Breast epithelium (tissue), 4 donors: Measurements from ENCODE around the gene SKA3. TPM values are rescaled to one million over a fixed set of nuclear protein-coding genes. Genes with fewer than 3 reads are reported as not detected.

Source experiments
- DNase-seq, 2 donors: peaks; one replicate each; pipeline ENCODE4 v3.0.0-alpha.2; 2019; ENCODE audit warnings: low spot score in 2 of 2
- H3K27ac ChIP-seq, 2 donors: fragments of 200-600 bp; sonication (generic) in 1 of 2; one replicate each; pipeline ENCODE4 v1.5.1; 2016 to 2019; ENCODE audit warnings: mild to moderate bottlenecking in 1 of 2
- H3K27me3 ChIP-seq, 2 donors: fragments of 200-600 bp; sonication (generic) in 1 of 2; one replicate each; pipeline versions ENCODE4 v1.5.1 to v1.6.0; 2017 to 2019; ENCODE audit warnings: control low read depth in 1 of 2, mild to moderate bottlenecking in 1 of 2
- H3K36me3 ChIP-seq: fragments of 200-600 bp; one replicate; pipeline ENCODE4 v1.5.1; 2019
- H3K4me1 ChIP-seq, 2 donors: fragments of 200-600 bp; sonication (generic); one replicate each; pipeline ENCODE4 v1.5.1; 2016 to 2019; ENCODE audit warnings: control low read depth in 1 of 2
- H3K4me3 ChIP-seq, 3 donors: fragments of 200-600 bp; sonication (generic); 1 replicate in 2 of 3; 2 replicates in 1 of 3; pipeline ENCODE4 v1.5.1; 2016 to 2019; ENCODE audit warnings: mild to moderate bottlenecking in 3 of 3, moderate library complexity in 2 of 3
- H3K9me3 ChIP-seq, 2 donors: fragments of 200-600 bp; sonication (generic) in 1 of 2; one replicate each; pipeline ENCODE4 v1.5.1; 2016 to 2019; ENCODE audit warnings: control low read depth in 1 of 2
- POLR2A ChIP-seq: fragments of 450-650 bp; IDR thresholded peaks from one replicate; pipeline ENCODE4 v1.6.1; 2016; ENCODE audit warnings: antibody characterized with exemption, mild to moderate bottlenecking, moderate library complexity
- POLR2AphosphoS5 ChIP-seq, 3 donors: sonication (generic); formaldehyde crosslinking; IDR thresholded peaks; one replicate each; pipeline ENCODE4 v1.6.1; 2017; ENCODE audit warnings: antibody characterized with exemption in 3 of 3
- intact Hi-C: fragments of 100-400 bp; cut with DNase I; formaldehyde crosslinking; loops from one replicate; pipeline ENCODE4 v1.15.1; 2023; ENCODE audit warnings: low total_unique reads
- total RNA-seq, 3 donors: library from RNA; depleted of rRNA; stranded (reverse); fragments of >200 nt; gene quantifications; one replicate each; pipeline ENCODE4 v1.1.0, GENCODE V29; 2016
- TF ChIP-seq, protein P1 (sequence below), 3 donors: fragments of 450-650 bp; IDR thresholded peaks; one replicate each; pipeline ENCODE4 v1.5.1; 2016 to 2017; ENCODE audit warnings: antibody characterized with exemption in 3 of 3, mild to moderate bottlenecking in 3 of 3, moderate library complexity in 3 of 3

The SKA3 gene
- total RNA-seq, 3 donors from 2014 or later: 0.16 to 1.6 (median 1.3) TPM

DNA sequence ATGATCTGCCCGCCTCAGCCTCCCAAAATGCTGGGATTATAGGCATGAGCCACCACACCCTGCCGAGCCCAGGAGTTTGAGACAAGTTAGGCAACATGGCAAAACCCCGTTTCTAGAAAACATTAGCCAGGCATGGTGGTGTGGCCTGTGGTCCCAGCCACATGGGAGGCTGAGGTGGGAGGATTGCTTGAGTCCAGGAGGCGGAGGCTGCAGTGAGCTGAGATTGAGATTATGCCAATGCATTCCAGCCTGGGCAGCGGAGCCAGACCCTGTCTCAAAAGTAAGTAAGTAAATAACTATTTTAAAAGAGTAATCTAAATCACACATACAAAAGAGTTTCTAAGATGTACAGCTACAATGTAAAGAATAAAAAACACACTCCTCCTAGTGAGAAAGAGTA, 41.9 kb downstream of the SKA3 start:
- TF ChIP-seq POLR2AphosphoS5 (IDR thresholded peaks at IDR 0.05): no peak
- TF ChIP-seq POLR2A: no peak
- TF ChIP-seq, protein P1, sequence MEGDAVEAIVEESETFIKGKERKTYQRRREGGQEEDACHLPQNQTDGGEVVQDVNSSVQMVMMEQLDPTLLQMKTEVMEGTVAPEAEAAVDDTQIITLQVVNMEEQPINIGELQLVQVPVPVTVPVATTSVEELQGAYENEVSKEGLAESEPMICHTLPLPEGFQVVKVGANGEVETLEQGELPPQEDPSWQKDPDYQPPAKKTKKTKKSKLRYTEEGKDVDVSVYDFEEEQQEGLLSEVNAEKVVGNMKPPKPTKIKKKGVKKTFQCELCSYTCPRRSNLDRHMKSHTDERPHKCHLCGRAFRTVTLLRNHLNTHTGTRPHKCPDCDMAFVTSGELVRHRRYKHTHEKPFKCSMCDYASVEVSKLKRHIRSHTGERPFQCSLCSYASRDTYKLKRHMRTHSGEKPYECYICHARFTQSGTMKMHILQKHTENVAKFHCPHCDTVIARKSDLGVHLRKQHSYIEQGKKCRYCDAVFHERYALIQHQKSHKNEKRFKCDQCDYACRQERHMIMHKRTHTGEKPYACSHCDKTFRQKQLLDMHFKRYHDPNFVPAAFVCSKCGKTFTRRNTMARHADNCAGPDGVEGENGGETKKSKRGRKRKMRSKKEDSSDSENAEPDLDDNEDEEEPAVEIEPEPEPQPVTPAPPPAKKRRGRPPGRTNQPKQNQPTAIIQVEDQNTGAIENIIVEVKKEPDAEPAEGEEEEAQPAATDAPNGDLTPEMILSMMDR (IDR thresholded peaks at IDR 0.05): no peak
- no peak overlapping the region for H3K27ac ChIP-seq
- intact Hi-C loops: no loop called here
- H3K4me1 ChIP-seq: no peaks in the 10 kb centered on the region
- no peak overlapping the region for H3K4me3 ChIP-seq
- no peaks in the 10 kb centered on the region for H3K27me3 ChIP-seq
- DNase-seq: no peak
- H3K9me3 ChIP-seq: no peaks in the 10 kb centered on the region
- H3K36me3 ChIP-seq: no peaks in the 10 kb centered on the region

DNA sequence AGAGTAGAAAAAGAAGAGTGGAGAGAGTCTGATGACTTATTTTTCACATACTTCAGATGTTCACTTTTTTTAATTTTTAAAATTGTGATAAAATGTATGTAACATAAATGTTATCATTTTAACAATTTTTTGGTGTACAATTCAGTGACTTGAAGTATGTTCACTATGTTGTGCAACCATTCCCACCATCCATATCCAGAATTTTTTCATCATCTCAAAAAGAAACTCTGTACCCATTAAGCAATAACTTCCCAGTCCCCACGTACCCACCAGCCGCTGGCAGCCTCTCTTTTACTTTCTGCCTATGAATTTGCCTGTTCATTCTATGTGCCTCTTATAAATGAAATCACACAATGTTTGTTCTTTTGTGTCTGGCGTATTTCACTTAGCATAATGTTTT, 43.3 kb downstream of the SKA3 start:
- Histone ChIP-seq H3K27ac (no peak overlapping the region), H3K4me3 (no peak overlapping the region), H3K36me3 (no peaks in the 10 kb centered on the region), H3K4me1 (no peaks in the 10 kb centered on the region), H3K27me3 (no peaks in the 10 kb centered on the region), H3K9me3 (no peaks in the 10 kb centered on the region)
- intact Hi-C loops: no loop called here
- TF ChIP-seq POLR2AphosphoS5 (IDR thresholded peaks at IDR 0.05) (no peak), POLR2A (no peak)
- TF ChIP-seq, protein P1 (IDR thresholded peaks at IDR 0.05): no peak
- no peak for DNase-seq

DNA sequence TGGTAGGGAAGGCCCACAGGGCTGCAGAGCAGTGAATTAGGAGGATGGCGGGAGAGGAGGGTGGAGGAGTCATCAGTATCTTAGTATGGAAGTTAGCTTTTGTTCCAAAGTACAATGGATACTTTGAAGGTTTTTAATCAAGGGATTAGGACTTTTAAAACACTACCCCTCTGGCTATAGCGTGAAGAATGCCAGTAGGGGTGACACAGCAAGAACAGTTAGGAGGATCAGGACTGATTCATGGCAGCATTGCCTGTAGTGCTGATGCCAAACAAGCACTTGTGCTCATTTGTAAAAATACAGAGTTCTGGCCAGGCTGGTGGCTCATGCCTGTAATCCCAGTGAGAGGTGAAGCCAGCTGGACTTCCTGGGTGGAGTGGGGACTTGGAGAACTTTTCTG, 46.2 kb downstream of the SKA3 start:
- no peaks in the 10 kb centered on the region for H3K36me3 ChIP-seq
- no peak overlapping the region for H3K27ac ChIP-seq
- H3K27me3 ChIP-seq: no peaks in the 10 kb centered on the region
- H3K9me3 ChIP-seq: no peaks in the 10 kb centered on the region
- DNase-seq: no peak
- H3K4me1 ChIP-seq: no peaks in the 10 kb centered on the region
- TF ChIP-seq, protein P1 (IDR thresholded peaks at IDR 0.05): no peak
- TF ChIP-seq POLR2AphosphoS5 (IDR thresholded peaks at IDR 0.05) (no peak), POLR2A (no peak)
- intact Hi-C loops: no loop called here
- H3K4me3 ChIP-seq: no peak overlapping the region

DNA sequence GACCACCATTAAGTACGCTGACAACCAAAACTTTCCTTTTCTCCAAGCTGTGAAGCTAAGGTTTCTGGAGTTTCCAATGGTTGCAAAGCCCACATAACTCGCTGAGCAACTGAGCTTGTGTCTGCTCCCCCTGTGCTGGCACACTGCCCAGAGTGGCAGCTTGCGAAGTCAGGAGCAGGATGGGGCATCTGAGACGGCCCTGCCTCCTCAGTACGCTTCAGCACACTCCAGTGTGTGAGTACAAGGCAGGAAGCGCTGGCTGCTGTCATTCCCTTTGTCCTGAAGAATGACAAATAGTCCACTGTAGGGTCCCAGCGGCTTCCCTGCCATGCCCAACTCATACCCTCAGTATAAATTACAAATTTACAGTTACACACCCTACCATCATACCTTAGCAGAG, 51.5 kb downstream of the SKA3 start:
- Histone ChIP-seq H3K4me3 (no peak overlapping the region), H3K27ac (no peak overlapping the region), H3K4me1 (no peaks in the 10 kb centered on the region), H3K27me3 (no peaks in the 10 kb centered on the region), H3K9me3 (no peaks in the 10 kb centered on the region), H3K36me3 (no peaks in the 10 kb centered on the region)
- TF ChIP-seq POLR2A (no peak), POLR2AphosphoS5 (IDR thresholded peaks at IDR 0.05) (no peak)
- TF ChIP-seq, protein P1 (IDR thresholded peaks at IDR 0.05): no peak
- DNase-seq: no peak
- intact Hi-C loops: no loop called here

DNA sequence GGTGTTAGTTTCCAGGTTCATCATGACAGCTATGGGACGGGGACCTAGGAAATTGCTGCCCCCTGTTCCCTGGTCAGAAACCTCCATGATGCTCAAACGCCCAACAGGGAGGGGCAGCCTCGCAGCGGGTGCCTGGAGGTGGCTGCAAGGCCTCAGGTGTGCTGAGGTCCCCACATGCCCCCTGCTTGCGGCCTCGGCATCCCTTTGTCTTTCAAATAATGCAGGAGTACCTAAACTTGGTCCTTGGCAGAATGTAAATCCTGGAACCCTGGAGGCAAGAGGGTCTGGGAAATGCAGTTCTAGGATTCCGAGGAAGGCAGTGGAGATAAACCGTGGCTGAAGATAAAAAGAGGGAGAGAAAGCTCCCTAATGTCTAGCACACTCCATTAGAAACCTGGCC, 52.4 kb downstream of the SKA3 start:
- Histone ChIP-seq H3K4me3 (no peak overlapping the region), H3K36me3 (no peaks in the 10 kb centered on the region), H3K4me1 (no peaks in the 10 kb centered on the region), H3K27me3 (no peaks in the 10 kb centered on the region), H3K9me3 (no peaks in the 10 kb centered on the region), H3K27ac (no peak overlapping the region)
- intact Hi-C loops: no loop called here
- no peak for DNase-seq
- TF ChIP-seq POLR2A: no peak
- TF ChIP-seq POLR2AphosphoS5 (IDR thresholded peaks at IDR 0.05): no peak
- TF ChIP-seq, protein P1 (IDR thresholded peaks at IDR 0.05): no peak
